GM12801 (cell line): Measurements from ENCODE around the gene ZNF385A.

Experiments
- CTCF ChIP-seq: IDR thresholded peaks from one replicate; pipeline ENCODE4 v1.5.1; 2011; ENCODE audit warnings: control low read depth; ENCODE audit not compliant: insufficient read length; ENCODE audit errors: extremely low read depth

Gene ZNF385A

GRCh38 chr12:54359762-54360351 lies 24.7 kb downstream of the ZNF385A start:
- TF ChIP-seq CTCF: no peak

- no peak for TF ChIP-seq CTCF
These were observed 25.4 kb downstream of the ZNF385A start for GRCh38 chr12:54358945-54359761.

- TF ChIP-seq CTCF: no peak
These were observed 26.2 kb downstream of the ZNF385A start for GRCh38 chr12:54358191-54358944.

GRCh38 chr12:54357506-54358190 lies 26.9 kb downstream of the ZNF385A start:
- TF ChIP-seq CTCF: no peak

- no peak for TF ChIP-seq CTCF
These were observed 27.6 kb downstream of the ZNF385A start for GRCh38 chr12:54356951-54357356.

GRCh38 chr12:54356228-54356627 lies 28.3 kb downstream of the ZNF385A start:
- TF ChIP-seq CTCF: no peak
